DMS 273 (cell line): Measurements from ENCODE around the gene KCNAB2.

ENCODE experiments used
- DNase-seq: peaks from one replicate; lab custom pipeline; 2025; ENCODE audit not compliant: unreplicated experiment; lab: John Stamatoyannopoulos, UW

KCNAB2 gene

DNA sequence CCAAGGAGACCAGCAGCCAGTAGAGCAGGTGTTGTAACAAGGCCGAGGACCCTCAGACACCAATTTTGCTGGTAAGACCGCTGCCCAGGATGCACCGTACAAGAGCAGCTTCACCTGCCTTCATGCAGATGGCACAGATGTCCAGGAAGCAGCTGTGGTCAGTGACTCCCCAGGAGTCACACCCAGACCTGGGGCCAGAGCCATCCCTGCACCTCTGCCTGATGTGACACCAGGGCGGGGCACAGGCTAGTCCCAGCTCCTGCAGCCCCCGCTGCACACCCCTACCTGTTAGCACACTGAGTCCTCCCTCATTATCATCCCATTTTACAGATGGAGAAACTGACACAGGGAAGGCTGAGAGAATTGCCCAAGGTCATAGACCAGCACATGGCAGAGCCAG lies 16.3 kb upstream of the KCNAB2 start:
- no peak for DNase-seq

DNA sequence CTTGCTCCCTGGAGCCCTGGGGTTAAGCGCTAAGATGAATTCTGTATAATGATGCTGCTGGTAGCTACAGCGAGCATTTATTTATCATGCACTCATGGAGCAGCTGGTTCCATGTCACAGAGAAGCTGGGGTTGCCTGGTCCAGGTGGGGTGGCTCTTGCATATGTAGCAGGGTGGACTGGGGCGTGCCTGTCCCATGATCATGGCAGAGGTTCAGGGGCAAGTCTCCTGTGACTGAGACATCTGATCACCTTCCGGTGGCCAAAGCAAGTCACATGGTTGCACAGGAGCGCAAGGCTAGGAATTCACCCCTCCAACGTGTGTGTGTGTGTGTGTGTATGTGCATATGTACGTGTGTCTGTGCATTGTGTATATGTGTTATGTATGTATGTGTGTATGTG lies 15.6 kb upstream of the KCNAB2 start:
- DNase-seq: no peak

DNA sequence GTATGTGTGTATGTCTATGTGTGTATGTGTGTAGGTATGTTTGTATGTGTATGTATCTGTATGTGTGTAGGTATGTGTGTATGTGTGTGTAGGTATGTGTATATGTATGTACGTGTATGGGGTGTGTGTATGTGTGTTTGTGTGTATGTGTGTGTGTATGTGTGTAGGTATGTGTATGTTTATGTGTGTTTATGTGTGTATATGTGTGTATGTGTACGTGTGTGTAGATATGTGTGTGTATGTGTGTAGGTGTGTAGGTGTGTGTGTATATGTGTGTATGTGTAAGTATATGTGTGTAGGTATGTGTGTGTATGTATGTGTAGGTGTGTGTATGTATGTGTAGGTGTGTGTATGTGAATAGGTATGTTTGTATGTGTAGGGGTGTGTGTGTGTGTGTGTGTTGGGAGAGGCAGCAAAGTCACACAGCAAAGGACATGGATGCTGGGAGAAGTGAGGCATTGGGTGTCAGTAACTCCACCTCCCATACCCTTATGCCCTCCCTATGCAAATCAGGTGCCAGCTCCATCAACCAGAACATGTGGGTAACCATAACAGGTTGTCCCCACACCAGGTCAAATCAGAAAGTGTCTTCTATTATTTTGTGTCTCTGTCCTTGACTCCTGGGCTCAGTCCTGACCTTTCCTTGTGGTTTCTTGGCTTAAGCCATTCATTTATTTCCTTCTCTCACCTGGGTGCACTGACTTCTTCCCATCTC lies 15.0 kb upstream of the KCNAB2 start:
- no peak for DNase-seq

DNA sequence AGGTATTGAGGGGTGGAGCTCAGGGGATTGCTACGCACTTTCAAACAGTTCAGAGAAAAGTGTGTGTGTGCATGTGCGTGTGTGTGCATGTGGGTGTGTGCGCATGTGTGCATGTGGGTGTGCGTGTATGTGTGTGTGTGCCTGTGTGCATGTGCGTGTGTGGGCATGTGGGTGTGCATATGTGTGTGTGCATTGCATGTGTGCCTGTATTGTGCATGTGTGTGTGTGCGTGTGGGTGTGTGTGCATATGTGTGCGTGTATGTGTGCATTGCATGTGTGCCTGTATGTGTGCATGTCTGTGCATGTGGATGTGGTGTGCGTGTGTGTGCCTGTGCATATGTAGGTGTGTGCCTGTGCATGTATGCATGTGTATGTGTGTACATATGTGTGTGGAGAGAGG lies 12.6 kb upstream of the KCNAB2 start:
- DNase-seq: no peak

DNA sequence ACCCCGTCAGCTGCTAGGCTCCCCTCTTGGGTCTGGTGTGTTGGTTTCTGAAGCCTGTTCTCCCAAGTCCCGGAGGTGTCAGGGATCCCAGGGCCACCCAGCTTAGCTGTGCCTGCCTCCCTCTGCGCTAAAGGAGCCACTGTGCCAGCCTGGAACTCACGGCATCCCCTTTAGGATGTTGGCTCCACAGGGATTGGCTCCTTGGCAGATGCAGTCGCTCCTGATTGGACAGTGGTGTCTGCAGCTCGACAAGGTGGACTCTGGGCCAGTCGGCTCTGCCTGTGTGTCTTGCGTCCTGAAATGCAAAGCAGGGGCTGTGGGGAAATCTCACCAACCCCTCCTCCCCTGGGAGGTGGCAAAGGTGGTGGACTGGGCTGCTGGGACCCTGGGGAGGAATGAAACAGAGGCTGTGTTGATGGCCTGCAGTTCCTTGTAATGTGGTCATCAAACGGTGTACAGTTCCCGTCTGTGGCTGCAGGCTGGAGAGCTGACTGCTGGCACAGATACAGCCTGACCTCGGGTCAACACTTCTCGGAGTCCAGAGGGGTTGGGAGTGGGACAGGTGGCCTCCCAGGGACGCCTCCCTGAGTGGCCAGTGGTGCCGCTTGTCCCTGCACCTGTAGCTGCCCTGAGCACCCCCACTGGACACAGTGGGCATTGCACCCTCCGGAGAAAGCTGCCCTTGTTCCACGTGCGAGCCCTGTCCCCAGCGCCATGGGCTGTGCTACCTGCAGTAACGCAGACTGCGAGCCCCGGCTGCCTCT lies 11.5 kb upstream of the KCNAB2 start:
- peak; percentile 49 for DNase-seq

DNA sequence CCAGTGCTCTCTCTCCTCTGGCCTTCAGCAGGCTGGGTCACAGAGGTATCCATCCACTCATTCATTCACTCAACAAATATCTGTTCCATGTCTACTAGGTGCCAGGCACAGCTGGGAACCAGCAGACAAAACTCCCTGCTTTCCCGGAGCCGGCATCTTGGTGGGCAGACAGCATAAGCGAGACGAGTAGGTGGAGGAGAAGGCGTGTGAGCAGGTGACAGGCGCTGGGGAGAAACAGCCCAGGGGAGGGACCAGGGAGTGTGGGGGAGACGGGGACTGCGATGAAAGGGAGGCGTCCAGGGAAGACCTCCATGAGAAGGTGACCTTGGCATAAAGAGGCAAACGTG lies 11.0 kb upstream of the KCNAB2 start:
- DNase-seq: no peak

DNA sequence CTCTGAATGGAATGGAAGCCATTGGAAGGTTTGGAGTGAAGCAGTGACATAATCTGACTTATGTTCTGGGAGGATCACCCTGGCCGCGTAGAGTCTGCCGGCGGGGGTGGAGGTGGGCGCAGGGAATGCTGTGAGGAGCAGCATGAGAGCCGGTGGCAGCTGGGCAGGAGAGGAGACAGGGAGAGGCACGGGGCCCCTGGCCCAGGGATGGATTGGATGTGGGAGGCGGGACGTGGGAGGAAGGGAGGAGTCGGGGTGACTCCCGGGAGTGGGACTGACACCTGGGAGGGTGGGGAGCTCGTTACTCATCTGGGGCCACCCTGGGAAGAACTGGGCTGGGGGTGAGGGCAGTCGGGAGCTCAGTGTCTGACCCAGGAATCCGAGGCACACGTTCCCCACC lies 10.4 kb upstream of the KCNAB2 start:
- no peak for DNase-seq

DNA sequence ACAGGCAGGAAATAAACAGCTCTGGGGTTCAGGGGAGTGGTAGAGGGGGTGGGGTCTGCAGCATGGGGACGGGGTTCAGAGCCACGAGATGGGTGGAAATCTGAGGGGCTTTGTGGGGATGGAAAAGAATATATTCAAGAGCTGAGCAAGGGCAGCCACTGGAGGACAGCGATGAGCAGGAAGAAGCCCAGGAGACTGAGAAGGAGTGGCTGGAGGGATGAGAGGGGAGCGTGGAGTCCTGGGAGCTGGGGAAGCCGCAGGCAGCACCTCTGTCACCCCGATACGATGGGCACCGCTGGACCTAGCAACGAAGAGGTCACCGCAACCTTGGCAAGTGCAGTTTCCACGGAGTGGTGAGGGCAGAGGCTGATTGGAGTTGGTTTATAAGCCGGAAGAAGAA lies 10.0 kb upstream of the KCNAB2 start:
- peak; percentile 27 for DNase-seq

DNA sequence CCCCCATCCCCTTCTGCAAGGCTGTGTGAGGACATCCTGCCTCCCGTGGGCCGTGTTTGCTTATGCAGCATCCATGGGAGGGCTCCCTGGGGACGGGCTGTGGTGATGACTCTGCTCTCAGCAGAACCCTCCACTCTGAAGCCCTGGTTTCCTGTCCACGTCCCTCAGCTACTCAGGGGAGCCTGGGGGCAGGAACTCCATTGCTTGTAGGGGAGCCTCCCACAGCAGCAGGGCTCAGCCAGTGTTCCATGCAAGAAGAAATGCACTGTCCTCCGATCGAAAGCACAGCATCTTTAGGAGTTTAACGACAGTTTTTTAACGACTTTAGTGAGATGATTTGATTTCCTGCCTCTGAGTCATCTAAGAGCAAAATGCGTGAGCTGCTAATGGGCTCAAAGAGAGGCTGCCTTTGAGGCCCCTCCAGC lies 8.3 kb upstream of the KCNAB2 start:
- DNase-seq: no peak

DNA sequence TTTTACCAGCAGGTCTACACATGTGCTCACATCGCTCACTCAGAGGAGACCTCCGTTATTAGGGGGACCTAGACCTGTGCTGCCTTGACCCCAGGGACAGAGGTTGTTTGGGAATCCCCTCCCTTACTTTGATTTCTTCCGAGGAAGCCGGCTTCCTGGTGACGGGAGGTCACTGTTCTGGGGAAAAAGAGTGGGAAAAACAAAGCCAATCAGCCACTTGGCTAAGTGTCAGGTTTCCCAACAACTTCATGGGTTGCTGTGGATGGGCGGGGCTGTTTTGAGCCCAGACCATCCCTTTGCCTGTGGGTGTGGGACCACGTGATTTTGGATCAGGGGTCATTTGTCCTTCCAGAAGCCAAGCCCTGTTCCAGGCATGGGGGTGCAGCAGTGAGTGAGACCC lies 7.1 kb upstream of the KCNAB2 start:
- DNase-seq: no peak

DNA sequence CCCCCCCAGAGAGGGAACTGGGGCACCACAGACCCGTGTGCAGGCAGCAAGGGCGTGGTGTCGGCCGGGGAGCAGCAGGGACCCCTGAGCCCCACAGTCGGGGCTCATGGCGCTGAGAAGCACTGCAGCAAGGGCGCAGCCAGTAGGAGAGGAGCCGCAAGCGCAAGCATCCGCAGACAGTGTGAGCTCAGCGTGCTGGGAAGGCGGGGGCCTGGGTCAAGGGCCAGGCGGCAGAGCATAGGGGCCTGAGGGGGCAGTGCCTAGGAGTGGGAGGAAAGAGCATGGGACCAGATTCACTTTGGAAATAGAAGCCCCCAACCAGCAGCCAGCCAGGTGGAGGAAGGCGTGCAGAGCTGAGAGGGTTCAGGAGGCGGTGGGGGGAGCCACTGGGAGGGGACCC lies 6.7 kb upstream of the KCNAB2 start:
- no peak for DNase-seq

DNA sequence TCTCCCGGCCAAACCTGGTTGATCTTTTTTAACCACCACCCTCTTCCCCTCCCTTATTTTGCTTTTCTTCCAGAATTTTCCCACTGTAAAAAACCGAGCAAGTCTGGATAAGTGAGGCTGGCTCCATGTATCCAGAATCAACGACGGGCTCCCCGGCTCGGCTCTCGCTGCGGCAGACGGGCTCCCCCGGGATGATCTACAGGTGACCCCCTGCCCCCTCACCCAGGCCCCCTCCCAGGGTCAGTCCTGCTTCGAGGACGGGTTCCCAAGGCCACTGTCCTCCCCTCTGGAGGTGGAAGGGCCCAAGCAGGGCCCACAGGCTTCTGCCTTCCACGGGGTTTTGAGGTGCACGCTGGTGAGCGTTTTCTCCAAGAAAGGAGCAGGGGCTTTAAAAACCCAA lies 5.2 kb upstream of the KCNAB2 start:
- no peak for DNase-seq

DNA sequence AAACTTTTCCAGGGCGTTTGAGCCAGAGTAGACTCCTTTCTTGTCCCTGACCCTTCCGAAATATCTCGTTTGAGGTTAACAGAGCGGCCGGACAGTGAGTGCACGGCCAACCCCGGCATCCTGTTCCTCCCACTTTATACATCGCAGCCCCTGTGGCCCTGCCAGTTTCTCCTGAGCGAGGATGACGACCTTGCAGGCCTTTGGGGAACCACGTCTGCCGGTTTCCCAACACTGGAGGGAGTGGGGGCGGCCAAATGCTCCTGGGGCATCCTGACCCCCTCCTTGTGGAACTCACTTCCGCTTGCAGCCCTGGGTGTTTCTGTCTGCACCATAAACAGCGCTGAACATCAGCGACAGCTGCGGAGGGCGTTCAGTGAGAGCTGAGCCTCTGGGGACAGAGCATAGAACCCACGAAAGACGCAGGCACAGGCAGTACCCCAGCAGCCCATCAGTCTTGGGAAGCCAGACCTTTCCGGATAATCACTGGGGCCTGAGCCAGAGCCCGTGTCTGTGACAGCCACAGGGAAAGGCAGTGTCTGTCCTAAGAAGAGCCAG lies 4.8 kb upstream of the KCNAB2 start:
- DNase-seq: no peak

DNA sequence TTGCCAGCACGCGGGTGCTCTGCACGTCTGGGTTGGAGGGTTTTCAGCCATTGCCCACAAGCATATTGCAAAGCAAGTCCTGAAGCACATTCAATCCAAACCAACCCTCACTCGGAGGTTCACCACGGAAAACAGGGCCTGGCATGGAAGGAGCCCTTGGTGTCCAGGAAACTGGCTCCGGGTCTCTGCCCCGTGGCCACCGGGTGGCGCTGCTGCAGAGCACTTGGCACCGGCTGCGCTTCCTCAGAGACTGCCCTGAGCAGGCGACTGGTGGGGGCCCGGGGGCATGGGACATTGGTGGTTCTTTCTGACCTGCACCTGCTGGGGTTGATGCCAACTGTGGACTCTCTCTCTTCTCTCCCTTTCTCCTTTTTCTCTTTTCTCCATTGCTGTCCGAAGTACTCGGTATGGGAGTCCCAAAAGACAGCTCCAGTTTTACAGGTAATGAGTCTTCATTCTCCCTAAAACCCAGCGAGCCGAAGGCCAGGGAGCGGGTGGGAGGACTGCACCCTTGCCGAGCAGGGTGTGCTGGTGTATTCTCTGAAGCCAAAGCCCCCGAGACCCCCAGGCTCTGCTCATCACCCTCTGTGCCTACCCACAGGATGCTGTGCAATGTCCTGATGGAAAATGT lies 4.1 kb upstream of the KCNAB2 start:
- DNase-seq: peak; percentile 79

DNA sequence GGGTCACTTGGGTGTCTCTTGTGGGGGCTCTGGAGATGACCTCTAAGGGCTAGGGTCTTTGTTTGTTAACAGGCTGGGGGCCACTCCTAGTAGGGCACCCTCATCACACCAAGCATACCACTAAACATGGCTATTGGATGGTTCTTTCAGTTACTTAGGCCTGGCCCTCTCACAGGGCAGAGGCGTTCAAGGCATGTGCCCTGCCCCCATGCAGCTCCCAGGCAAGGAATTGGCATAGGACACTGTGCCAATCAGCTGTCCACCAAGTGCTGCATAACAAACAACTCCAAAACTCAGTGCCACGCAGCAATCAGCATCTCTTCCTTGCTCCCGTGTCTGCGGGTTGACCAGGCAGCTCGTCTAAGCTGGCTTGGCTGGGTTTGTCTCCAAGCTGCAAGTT lies 2.1 kb upstream of the KCNAB2 start:
- no peak for DNase-seq

DNA sequence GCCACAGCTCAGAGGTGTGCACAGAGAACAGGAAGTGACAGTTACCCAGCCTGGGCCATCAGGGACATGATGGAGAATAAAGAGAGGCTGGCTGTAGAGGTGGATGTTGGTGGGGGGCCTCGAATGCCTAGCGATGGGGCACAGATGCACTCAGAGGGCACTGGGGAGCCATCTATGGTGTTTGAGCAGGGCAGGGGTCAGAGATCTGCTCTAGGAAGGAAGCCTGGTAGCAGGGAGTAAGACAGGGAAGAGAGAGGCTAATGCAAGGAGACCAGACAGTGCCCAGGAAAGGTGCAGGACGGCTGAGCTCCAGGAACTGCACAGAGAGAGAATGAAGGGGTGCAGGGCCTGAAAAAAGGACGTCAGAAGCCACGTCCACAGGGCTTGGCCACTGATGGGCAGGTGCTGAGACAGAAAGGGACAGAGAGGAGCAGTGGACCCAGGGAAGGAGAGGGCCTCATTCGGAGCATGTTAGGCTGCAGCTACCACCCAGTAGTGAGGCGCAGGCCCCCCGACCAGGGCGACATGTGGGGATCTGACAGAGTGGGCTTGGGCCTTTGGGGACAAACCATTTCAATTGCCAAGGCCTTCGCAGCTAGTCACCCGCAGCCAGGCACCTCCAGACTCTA lies 1.1 kb upstream of the KCNAB2 start:
- no peak for DNase-seq

DNA sequence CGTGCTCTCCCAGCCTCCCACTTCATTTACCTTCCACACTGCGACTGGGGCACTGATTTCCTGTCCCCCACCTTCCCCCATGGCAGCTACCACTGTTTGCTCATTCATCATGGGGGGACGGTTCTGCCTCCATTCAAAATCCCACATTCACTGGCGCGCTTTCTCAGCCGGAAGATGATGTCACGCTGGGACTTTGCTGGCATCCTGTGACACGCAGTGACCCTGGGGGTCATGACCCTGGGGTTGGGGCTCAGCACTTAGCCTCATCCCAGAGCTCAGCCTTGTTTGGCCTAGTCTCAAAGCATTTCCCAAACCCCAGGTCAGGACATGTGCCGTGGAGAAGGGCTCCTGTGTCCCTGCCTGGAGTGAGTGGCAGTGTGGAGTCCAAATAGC lies 582 bp upstream of the KCNAB2 start:
- DNase-seq: no peak

DNA sequence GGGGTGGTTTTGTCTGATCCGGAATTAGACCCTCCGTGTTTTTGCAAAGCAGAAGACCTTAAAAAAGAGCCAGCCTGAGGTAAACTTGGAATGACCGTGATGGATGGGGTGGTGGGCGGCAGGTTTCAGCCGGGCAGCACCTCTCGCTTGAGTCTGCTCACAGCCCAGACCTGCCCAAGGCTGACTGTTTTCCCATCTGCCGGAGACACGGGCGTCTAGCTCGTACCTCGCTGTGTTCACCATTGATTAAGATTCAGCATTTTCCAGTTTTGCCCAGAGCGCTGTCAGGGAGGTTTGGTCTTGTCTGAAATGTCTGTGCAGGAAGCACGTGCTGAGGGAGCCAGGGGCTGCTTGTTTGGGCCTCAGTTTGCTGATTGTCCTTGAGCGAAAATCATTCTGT lies 591 bp downstream of the KCNAB2 start:
- no peak for DNase-seq

DNA sequence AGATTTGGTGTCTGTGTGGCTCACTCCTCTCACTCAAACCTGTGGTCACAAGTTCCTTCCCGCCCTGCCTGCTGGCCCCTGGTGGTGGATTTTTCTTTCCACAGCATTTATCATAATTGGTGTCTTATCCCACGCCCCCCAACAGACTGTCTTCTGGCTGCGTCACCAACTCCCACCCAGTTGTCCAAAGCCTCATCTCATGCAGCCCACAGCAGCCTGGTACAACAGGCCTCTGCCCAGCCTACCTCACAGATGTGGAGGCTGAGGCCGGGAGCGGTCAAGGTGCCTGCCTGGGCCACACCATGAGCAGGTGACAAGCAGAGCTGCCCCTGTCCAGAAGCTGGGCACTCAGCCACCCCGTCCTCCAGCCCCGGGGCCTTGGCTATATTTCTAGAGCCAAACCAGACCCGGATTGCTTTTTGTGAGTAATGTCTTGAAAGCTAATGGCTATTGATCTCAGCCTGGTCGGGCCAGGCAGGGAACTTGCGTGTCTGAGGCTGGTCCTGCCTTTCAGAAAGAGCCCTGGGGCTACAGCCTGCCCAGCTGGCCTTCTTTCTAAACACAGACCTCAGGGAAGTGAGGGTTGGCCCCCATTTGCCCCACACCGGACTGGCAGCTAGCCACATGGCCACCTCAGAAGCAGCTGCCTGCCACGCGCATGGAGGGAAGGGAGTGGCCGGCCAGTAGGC lies 2.6 kb downstream of the KCNAB2 start:
- no peak for DNase-seq

DNA sequence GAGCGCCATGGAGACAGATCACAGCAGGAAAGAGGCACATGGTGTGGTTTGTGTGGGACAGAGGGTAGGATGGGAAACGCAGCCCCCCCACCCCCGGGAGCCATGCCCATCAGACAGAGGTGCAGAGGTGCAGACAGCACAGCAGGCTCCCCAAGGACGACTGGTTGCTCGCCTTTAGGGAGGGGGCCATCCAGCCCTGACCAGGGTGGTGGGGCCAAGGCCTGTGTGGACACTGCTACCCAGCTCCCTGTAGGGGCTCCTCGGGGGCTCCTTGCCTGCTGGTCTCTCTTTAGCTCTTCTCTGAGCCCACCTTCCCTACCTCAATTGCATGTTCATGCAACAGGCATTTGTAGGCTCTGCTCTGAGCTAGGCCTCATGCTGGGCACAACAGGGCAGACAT lies 3.7 kb downstream of the KCNAB2 start:
- no peak for DNase-seq

DNA sequence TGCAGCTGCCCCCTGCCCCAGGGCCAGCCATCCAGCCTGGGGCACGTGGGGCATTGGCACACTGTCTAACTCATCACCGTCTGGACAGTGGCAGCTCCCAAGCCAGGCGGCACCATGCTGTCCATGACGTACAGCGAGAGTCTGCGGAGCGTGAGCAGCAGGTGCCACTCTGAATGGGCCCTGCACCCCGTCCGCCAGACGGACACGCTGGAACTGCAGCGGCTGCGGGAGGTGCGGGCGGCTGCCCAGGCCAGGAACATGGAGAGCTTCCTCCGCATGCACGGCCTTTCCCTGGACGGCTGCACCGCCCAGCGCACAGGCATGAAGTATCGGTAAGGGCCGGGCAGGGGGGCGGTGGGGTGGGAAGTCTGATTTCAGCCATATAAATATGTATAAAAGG lies 5.7 kb downstream of the KCNAB2 start:
- DNase-seq: no peak
